Activated naive CD4-positive, alpha-beta T cell treated with anti-CD3 and anti-CD28 coated beads, Interleukin-2, amount 10 ng/mL, durations not matched to agents 7 days and 5 days (primary cell): ENCODE results near the gene TM4SF20.
"Not testable (repeated sequence)": the region's sequence is repeated elsewhere in the genome, so short reads cannot be mapped to it uniquely, and the experiment has no call there.

Source experiments
- CTCF ChIA-PET: fragments of 350-600 bp; sonication (Branson Sonifier 250); formaldehyde crosslinking; loops from one replicate; lab custom pipeline; 2021; ENCODE audit warnings: antibody characterized with exemption; lab: Charles Lee
- DNase-seq: peaks from one replicate; pipeline ENCODE4 v3.0.0-alpha.2; 2020
- H3K27ac Mint-ChIP-seq: one replicate; pipeline ENCODE4 v1.8.0; 2021; ENCODE audit warnings: mild to moderate bottlenecking, moderate library complexity, mixed read lengths
- H3K27me3 Mint-ChIP-seq: one replicate; pipeline ENCODE4 v1.8.0; 2021; ENCODE audit warnings: mild to moderate bottlenecking, mixed read lengths
- H3K36me3 Mint-ChIP-seq: one replicate; pipeline ENCODE4 v1.8.0; 2021; ENCODE audit warnings: mixed read lengths
- H3K4me1 Mint-ChIP-seq: one replicate; pipeline ENCODE4 v1.8.0; 2021; ENCODE audit warnings: mixed read lengths
- H3K4me3 Mint-ChIP-seq: one replicate; pipeline ENCODE4 v1.8.0; 2021; ENCODE audit warnings: mild to moderate bottlenecking, moderate library complexity, mixed read lengths
- H3K9me3 Mint-ChIP-seq: one replicate; pipeline ENCODE4 v1.8.0; 2021; ENCODE audit warnings: mixed read lengths

TM4SF20 gene

GRCh38 chr2:227367427-227367795 is 11.7 kb downstream of the TM4SF20 start:
- Mint-ChIP-seq H3K4me1 (no peaks in the 10 kb centered on the region), H3K27ac (no peak overlapping the region), H3K4me3 (no peak overlapping the region), H3K9me3 (no peaks in the 10 kb centered on the region), H3K27me3 (no peaks in the 10 kb centered on the region), H3K36me3 (no peaks in the 10 kb centered on the region)
- CTCF ChIA-PET, result no interaction called here
- DNase-seq, result no peak

GRCh38 chr2:227366769-227367426 is 12.2 kb downstream of the TM4SF20 start:
- CTCF ChIA-PET, result no interaction called here
- no peaks in the 10 kb centered on the region for H3K36me3 Mint-ChIP-seq
- H3K27me3 Mint-ChIP-seq, result no peaks in the 10 kb centered on the region
- DNase-seq, result no peak
- no peak overlapping the region for H3K4me3 Mint-ChIP-seq
- no peaks in the 10 kb centered on the region for H3K4me1 Mint-ChIP-seq
- no peak overlapping the region for H3K27ac Mint-ChIP-seq
- H3K9me3 Mint-ChIP-seq, result no peaks in the 10 kb centered on the region

GRCh38 chr2:227365833-227366232 is 13.3 kb downstream of the TM4SF20 start:
- no peaks in the 10 kb centered on the region for H3K9me3 Mint-ChIP-seq
- H3K27me3 Mint-ChIP-seq, result no peaks in the 10 kb centered on the region
- no peaks in the 10 kb centered on the region for H3K4me1 Mint-ChIP-seq
- H3K27ac Mint-ChIP-seq, result no peak overlapping the region
- H3K4me3 Mint-ChIP-seq, result no peak overlapping the region
- CTCF ChIA-PET, result no interaction called here
- DNase-seq, result no peak
- H3K36me3 Mint-ChIP-seq, result no peaks in the 10 kb centered on the region

GRCh38 chr2:227364585-227365263 is 14.4 kb downstream of the TM4SF20 start:
- DNase-seq, H3K9me3 Mint-ChIP-seq, H3K4me1 Mint-ChIP-seq, CTCF ChIA-PET, H3K4me3 Mint-ChIP-seq, H3K27ac Mint-ChIP-seq, H3K36me3 Mint-ChIP-seq, H3K27me3 Mint-ChIP-seq: not testable (repeated sequence)

- Mint-ChIP-seq H3K36me3 (peaks cover 4% of the 10 kb centered on the region), H3K4me1 (no peaks in the 10 kb centered on the region), H3K4me3 (no peak overlapping the region), H3K27me3 (no peaks in the 10 kb centered on the region), H3K27ac (no peak overlapping the region), H3K9me3 (no peaks in the 10 kb centered on the region)
- no peak for DNase-seq
- CTCF ChIA-PET, result no interaction called here
Observed at GRCh38 chr2:227363756-227364155, 15.3 kb downstream of the TM4SF20 start.

GRCh38 chr2:227360351-227360750 is 18.8 kb downstream of the TM4SF20 start:
- CTCF ChIA-PET, result interaction anchor here (0.6 kb wide), 1 partner anchor 217 kb away, joined by 3 read pairs; no protein-coding TSS in a partner anchor
- no peaks in the 10 kb centered on the region for H3K9me3 Mint-ChIP-seq
- no peaks in the 10 kb centered on the region for H3K27me3 Mint-ChIP-seq
- no peaks in the 10 kb centered on the region for H3K4me1 Mint-ChIP-seq
- DNase-seq, result no peak
- H3K36me3 Mint-ChIP-seq, result peaks cover 14% of the 10 kb centered on the region
- H3K4me3 Mint-ChIP-seq, result no peak overlapping the region
- no peak overlapping the region for H3K27ac Mint-ChIP-seq

- H3K36me3 Mint-ChIP-seq, result peaks cover 13% of the 10 kb centered on the region
Observed at GRCh38 chr2:227351639-227352038, 27.5 kb downstream of the TM4SF20 start.

GRCh38 chr2:227349989-227350612 is 29.0 kb downstream of the TM4SF20 start:
- DNase-seq, result no peak
- Mint-ChIP-seq H3K4me3 (no peak overlapping the region), H3K36me3 (peaks cover 22% of the 10 kb centered on the region), H3K4me1 (no peaks in the 10 kb centered on the region), H3K9me3 (no peaks in the 10 kb centered on the region), H3K27me3 (no peaks in the 10 kb centered on the region), H3K27ac (no peak overlapping the region)
- CTCF ChIA-PET, result no interaction called here

More at GRCh38 chr2:227351639-227352038, 27.5 kb downstream of the TM4SF20 start:
- H3K27ac Mint-ChIP-seq, result no peak overlapping the region
- no peaks in the 10 kb centered on the region for H3K9me3 Mint-ChIP-seq
- no peaks in the 10 kb centered on the region for H3K4me1 Mint-ChIP-seq
- no peak overlapping the region for H3K4me3 Mint-ChIP-seq
- CTCF ChIA-PET, result interaction anchor here (0.6 to 1.1 kb wide), 2 partner anchors 25 to 260 kb away, joined by 3 read pairs; no protein-coding TSS in a partner anchor
- DNase-seq, result no peak
- H3K27me3 Mint-ChIP-seq, result no peaks in the 10 kb centered on the region

- H3K9me3 Mint-ChIP-seq, result no peaks in the 10 kb centered on the region
- no peaks in the 10 kb centered on the region for H3K4me1 Mint-ChIP-seq
- H3K27ac Mint-ChIP-seq, result no peak overlapping the region
- DNase-seq, result no peak
- peaks cover 22% of the 10 kb centered on the region for H3K36me3 Mint-ChIP-seq
- CTCF ChIA-PET, result no interaction called here
- H3K4me3 Mint-ChIP-seq, result no peak overlapping the region
- H3K27me3 Mint-ChIP-seq, result no peaks in the 10 kb centered on the region
Observed at GRCh38 chr2:227348324-227348723, 30.8 kb downstream of the TM4SF20 start.

- no peak overlapping the region for H3K27ac Mint-ChIP-seq
- H3K4me3 Mint-ChIP-seq, result no peak overlapping the region
- no peaks in the 10 kb centered on the region for H3K4me1 Mint-ChIP-seq
- CTCF ChIA-PET, result no interaction called here
- H3K36me3 Mint-ChIP-seq, result peaks cover 25% of the 10 kb centered on the region
- no peaks in the 10 kb centered on the region for H3K9me3 Mint-ChIP-seq
- H3K27me3 Mint-ChIP-seq, result no peaks in the 10 kb centered on the region
- DNase-seq, result no peak
Observed at GRCh38 chr2:227347117-227347516, 32.0 kb downstream of the TM4SF20 start.

GRCh38 chr2:227344231-227344630 is 34.9 kb downstream of the TM4SF20 start:
- CTCF ChIA-PET, result no interaction called here
- no peaks in the 10 kb centered on the region for H3K9me3 Mint-ChIP-seq

GRCh38 chr2:227341553-227341952 is 37.6 kb downstream of the TM4SF20 start:
- CTCF ChIA-PET, result no interaction called here
- no peaks in the 10 kb centered on the region for H3K4me1 Mint-ChIP-seq
- H3K27me3 Mint-ChIP-seq, result no peaks in the 10 kb centered on the region
- no peak overlapping the region for H3K27ac Mint-ChIP-seq
- H3K9me3 Mint-ChIP-seq, result no peaks in the 10 kb centered on the region
- no peak for DNase-seq
- H3K36me3 Mint-ChIP-seq, result peaks cover 30% of the 10 kb centered on the region
- H3K4me3 Mint-ChIP-seq, result no peak overlapping the region

More at GRCh38 chr2:227344231-227344630, 34.9 kb downstream of the TM4SF20 start:
- H3K4me1 Mint-ChIP-seq, result no peaks in the 10 kb centered on the region
- no peak for DNase-seq
- peaks cover 32% of the 10 kb centered on the region for H3K36me3 Mint-ChIP-seq
- H3K4me3 Mint-ChIP-seq, result no peak overlapping the region
- H3K27ac Mint-ChIP-seq, result no peak overlapping the region
- H3K27me3 Mint-ChIP-seq, result no peaks in the 10 kb centered on the region

- CTCF ChIA-PET, result interaction anchor here (0.9 kb wide), 1 partner anchor 14 kb away, joined by 3 read pairs; no protein-coding TSS in a partner anchor
- H3K4me1 Mint-ChIP-seq, result no peaks in the 10 kb centered on the region
- no peaks in the 10 kb centered on the region for H3K9me3 Mint-ChIP-seq
Observed at GRCh38 chr2:227340106-227340505, 39.0 kb downstream of the TM4SF20 start.

GRCh38 chr2:227339098-227339599 is 40.0 kb downstream of the TM4SF20 start:
- Mint-ChIP-seq H3K9me3 (no peaks in the 10 kb centered on the region), H3K4me1 (no peaks in the 10 kb centered on the region), H3K4me3 (no peak overlapping the region), H3K27ac (no peak overlapping the region), H3K27me3 (no peaks in the 10 kb centered on the region), H3K36me3 (peaks cover 44% of the 10 kb centered on the region)
- CTCF ChIA-PET, result interaction anchor here (1.0 kb wide), 1 partner anchor 10 kb away, joined by 4 read pairs; no protein-coding TSS in a partner anchor
- DNase-seq, result no peak

More at GRCh38 chr2:227340106-227340505, 39.0 kb downstream of the TM4SF20 start:
- no peak overlapping the region for H3K4me3 Mint-ChIP-seq
- H3K27me3 Mint-ChIP-seq, result no peaks in the 10 kb centered on the region
- peaks cover 34% of the 10 kb centered on the region for H3K36me3 Mint-ChIP-seq
- DNase-seq, result no peak
- no peak overlapping the region for H3K27ac Mint-ChIP-seq
